ENCODE results near the gene FSTL5. TPM values are rescaled to one million over a fixed set of nuclear protein-coding genes. Genes with fewer than 3 reads are reported as not detected.

Gene FSTL5
- total and polyA plus RNA-seq, 9 of the 15 experiments (the other 6 are each of a cell fraction or from before 2014, with no cell fraction given): 0.09 to 3.1 (median 0.50) TPM; not detected in 1

DNA sequence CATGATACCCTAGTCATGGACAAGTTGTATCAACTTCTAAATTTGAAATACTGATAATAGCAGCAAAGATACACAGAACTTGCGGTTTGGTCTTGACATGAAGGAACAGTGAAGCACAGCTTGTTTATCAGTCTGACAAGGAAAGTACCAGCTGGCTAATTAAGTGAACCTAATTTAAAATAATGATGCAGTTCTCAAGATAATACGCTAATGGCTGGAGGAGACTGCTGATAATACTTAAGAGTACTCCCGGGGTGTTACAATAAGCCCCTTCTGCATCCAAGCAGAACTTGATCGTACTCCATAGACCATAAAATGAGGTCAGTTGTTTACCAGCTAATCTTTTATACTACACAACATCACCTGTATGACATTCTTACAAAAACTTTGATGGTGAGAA is 697.5 kb downstream of the FSTL5 start (continued):
- TF ChIP-seq, protein P1, sequence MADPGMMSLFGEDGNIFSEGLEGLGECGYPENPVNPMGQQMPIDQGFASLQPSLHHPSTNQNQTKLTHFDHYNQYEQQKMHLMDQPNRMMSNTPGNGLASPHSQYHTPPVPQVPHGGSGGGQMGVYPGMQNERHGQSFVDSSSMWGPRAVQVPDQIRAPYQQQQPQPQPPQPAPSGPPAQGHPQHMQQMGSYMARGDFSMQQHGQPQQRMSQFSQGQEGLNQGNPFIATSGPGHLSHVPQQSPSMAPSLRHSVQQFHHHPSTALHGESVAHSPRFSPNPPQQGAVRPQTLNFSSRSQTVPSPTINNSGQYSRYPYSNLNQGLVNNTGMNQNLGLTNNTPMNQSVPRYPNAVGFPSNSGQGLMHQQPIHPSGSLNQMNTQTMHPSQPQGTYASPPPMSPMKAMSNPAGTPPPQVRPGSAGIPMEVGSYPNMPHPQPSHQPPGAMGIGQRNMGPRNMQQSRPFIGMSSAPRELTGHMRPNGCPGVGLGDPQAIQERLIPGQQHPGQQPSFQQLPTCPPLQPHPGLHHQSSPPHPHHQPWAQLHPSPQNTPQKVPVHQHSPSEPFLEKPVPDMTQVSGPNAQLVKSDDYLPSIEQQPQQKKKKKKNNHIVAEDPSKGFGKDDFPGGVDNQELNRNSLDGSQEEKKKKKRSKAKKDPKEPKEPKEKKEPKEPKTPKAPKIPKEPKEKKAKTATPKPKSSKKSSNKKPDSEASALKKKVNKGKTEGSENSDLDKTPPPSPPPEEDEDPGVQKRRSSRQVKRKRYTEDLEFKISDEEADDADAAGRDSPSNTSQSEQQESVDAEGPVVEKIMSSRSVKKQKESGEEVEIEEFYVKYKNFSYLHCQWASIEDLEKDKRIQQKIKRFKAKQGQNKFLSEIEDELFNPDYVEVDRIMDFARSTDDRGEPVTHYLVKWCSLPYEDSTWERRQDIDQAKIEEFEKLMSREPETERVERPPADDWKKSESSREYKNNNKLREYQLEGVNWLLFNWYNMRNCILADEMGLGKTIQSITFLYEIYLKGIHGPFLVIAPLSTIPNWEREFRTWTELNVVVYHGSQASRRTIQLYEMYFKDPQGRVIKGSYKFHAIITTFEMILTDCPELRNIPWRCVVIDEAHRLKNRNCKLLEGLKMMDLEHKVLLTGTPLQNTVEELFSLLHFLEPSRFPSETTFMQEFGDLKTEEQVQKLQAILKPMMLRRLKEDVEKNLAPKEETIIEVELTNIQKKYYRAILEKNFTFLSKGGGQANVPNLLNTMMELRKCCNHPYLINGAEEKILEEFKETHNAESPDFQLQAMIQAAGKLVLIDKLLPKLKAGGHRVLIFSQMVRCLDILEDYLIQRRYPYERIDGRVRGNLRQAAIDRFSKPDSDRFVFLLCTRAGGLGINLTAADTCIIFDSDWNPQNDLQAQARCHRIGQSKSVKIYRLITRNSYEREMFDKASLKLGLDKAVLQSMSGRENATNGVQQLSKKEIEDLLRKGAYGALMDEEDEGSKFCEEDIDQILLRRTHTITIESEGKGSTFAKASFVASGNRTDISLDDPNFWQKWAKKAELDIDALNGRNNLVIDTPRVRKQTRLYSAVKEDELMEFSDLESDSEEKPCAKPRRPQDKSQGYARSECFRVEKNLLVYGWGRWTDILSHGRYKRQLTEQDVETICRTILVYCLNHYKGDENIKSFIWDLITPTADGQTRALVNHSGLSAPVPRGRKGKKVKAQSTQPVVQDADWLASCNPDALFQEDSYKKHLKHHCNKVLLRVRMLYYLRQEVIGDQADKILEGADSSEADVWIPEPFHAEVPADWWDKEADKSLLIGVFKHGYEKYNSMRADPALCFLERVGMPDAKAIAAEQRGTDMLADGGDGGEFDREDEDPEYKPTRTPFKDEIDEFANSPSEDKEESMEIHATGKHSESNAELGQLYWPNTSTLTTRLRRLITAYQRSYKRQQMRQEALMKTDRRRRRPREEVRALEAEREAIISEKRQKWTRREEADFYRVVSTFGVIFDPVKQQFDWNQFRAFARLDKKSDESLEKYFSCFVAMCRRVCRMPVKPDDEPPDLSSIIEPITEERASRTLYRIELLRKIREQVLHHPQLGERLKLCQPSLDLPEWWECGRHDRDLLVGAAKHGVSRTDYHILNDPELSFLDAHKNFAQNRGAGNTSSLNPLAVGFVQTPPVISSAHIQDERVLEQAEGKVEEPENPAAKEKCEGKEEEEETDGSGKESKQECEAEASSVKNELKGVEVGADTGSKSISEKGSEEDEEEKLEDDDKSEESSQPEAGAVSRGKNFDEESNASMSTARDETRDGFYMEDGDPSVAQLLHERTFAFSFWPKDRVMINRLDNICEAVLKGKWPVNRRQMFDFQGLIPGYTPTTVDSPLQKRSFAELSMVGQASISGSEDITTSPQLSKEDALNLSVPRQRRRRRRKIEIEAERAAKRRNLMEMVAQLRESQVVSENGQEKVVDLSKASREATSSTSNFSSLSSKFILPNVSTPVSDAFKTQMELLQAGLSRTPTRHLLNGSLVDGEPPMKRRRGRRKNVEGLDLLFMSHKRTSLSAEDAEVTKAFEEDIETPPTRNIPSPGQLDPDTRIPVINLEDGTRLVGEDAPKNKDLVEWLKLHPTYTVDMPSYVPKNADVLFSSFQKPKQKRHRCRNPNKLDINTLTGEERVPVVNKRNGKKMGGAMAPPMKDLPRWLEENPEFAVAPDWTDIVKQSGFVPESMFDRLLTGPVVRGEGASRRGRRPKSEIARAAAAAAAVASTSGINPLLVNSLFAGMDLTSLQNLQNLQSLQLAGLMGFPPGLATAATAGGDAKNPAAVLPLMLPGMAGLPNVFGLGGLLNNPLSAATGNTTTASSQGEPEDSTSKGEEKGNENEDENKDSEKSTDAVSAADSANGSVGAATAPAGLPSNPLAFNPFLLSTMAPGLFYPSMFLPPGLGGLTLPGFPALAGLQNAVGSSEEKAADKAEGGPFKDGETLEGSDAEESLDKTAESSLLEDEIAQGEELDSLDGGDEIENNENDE (IDR thresholded peaks at IDR 0.05; ENCODE audit: low read depth, low read length): no peak
- TF ChIP-seq ZNF584 (CRISPR knock-in tag; IDR thresholded peaks at IDR 0.05; ENCODE audit: low read depth) (no peak), ZNF274 (IDR thresholded peaks at IDR 0.05; ENCODE audit: borderline replicate concordance, low read depth, low read length) (no peak), EHMT2 (IDR thresholded peaks at IDR 0.05) (no peak)
